ENCODE measurements around the gene DMWD.

DMWD gene

DNA sequence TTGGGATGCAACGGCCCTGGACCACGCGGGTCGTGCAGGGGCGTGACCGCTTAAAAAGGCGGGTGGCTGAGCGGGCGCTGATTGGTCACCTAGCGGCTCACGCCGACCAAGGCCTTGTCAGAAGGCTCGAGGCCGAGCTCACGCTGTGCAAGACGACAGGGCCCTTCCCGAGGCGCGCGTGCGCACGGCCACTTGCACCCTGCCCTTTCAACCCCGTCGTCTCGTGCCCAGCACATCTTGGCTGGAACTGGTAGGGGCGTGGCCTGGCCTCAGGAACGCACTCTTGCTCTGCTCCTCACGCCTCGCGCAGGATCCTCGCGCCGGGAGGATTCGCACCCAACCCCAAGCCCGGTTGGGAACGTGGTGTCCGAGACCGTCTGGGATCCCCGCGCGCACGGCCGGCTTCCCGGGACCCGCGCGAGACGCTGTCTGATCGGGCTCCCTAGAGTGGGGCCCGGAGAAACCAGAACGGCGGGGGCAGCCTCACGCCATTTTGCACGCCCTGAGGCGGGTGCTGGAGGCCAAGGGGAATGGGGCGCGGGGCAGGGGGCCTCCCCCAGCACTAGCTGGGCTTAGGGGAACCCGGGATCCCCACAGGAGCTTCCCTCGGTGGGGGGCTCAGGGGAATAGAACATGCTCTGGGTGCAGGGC, 59.4 kb downstream of the DMWD start, which contains the start of gene MEIOSIN:
TSS of gene MEIOSIN (plus strand) at position 280 of the 651 bp plus-strand sequence. CDS start 1,938 bp downstream, outside the sequence.
- H3K4me1 ChIP-seq (ENCODE audit: control insufficient read depth in 1 of 2, insufficient read depth in 2 of 2, low read length in 2 of 2), result peaks cover 0 to 5% of the 10 kb centered on the region in 2 experiments
- no peak within 1 kb of the TSS for H3K4ac ChIP-seq (ENCODE audit: low read depth, low read length)
- H3K79me1 ChIP-seq (ENCODE audit: low read length), result peaks cover 9% of the 10 kb centered on the region
- H4K8ac ChIP-seq (ENCODE audit: low read depth, low read length), result no peak within 1 kb of the TSS
- no peak within 1 kb of the TSS for H3K9ac ChIP-seq (ENCODE audit: low read length)
- no peak within 1 kb of the TSS for H2AK5ac ChIP-seq (ENCODE audit: low read length)
- H3K18ac ChIP-seq (ENCODE audit: low read length), result no peak within 1 kb of the TSS
- no peak within 1 kb of the TSS for H2AFZ ChIP-seq (ENCODE audit: insufficient read depth, low read length, poor library complexity)
- H3K79me2 ChIP-seq (ENCODE audit: control insufficient read depth, insufficient read depth, low read length, poor library complexity), result peaks cover 10% of the 10 kb centered on the region
- no peaks in the 10 kb centered on the region for H3K9me3 ChIP-seq (ENCODE audit: insufficient read depth, low read depth, low read length)
- no CpG with 5 or more reads among the region's 59 CpGs for WGBS (ENCODE audit: extremely low coverage, insufficient coverage, insufficient read length)
- no peak for DNase-seq
- H4K12ac ChIP-seq (ENCODE audit: low read depth, low read length), result no peak within 1 kb of the TSS
- H2BK12ac ChIP-seq (ENCODE audit: low read length), result no peak within 1 kb of the TSS
- H3K14ac ChIP-seq (ENCODE audit: low read length), result no peak within 1 kb of the TSS
- no peak within 1 kb of the TSS for H3K23ac ChIP-seq (ENCODE audit: low read length)
- H2BK5ac ChIP-seq (ENCODE audit: low read depth, low read length, poor library complexity), result no peak within 1 kb of the TSS
- H3K36me3 ChIP-seq (ENCODE audit: control insufficient read depth in 1 of 2, insufficient read depth in 2 of 2, low read length in 2 of 2), result no peaks in the 10 kb centered on the region
- no peak within 1 kb of the TSS for H2BK120ac ChIP-seq (ENCODE audit: insufficient read depth, low read length, poor library complexity)
- H4K91ac ChIP-seq (ENCODE audit: low read depth, low read length), result no peak within 1 kb of the TSS
- no peak within 1 kb of the TSS for H3K27ac ChIP-seq (ENCODE audit: low read depth, low read length)
- H3K4me2 ChIP-seq (ENCODE audit: low read length), result no peak within 1 kb of the TSS
- H3K4me3 ChIP-seq (ENCODE audit: low read depth, low read length), result no peak within 1 kb of the TSS
- no peaks in the 10 kb centered on the region for H3K27me3 ChIP-seq (ENCODE audit: insufficient read depth, low read length)

Data from trophoblast cell (in vitro differentiated cells and primary cell).